Adipose tissue (tissue), 3 donors: ENCODE measurements around the gene HOXB6. TPM values are rescaled to one million over a fixed set of nuclear protein-coding genes. Genes with fewer than 3 reads are reported as not detected.

ENCODE experiments used
- H3K27ac ChIP-seq: one replicate; pipeline ENCODE4 v1.5.1; 2013; ENCODE audit warnings: low read depth, low read length
- WGBS, 3 donors: extraction: QIAGEN DNeasy Blood & Tissue Kit; methylation state at CpG; one replicate each; pipeline ENCODE4 v1.1.7; 2013; 5-methylcytosine and 5-hydroxymethylcytosine counted together
- polyA plus RNA-seq, 3 donors: library from polyadenylated mRNA; stranded (reverse); fragments of 200-250 nt; gene quantifications; one replicate each; pipeline ENCODE4 v1.2.3, GENCODE V29; 2013
- donor health status: healthy with polysubstance abuse.
- donor health status: Bipolar disorder and iron deficiency.
- donor health status: healthy.

The HOXB6 gene
- polyA plus RNA-seq, 3 donors: 1.8 to 14.7 (median 10.4) TPM

DNA sequence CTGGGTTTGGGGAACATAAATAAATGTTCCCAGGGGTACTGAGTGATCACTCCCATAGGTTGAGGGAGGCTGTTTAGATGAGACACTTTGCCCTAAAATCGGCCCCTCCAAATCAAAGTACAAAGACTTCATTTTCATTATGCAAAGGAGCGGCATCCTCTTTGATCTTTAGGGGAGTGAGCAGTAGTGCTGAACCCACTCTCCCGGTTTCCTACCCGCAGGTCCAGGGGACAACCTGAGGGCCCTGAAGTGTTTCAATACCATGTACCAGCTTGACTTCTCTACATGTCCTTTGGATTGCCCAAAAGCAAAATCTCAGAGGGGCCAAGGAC is 3.6 kb downstream of the HOXB6 start:
- 27 to 83% (median 82%) methylated on average over 4 of the region's 4 CpGs for WGBS, 3 donors

DNA sequence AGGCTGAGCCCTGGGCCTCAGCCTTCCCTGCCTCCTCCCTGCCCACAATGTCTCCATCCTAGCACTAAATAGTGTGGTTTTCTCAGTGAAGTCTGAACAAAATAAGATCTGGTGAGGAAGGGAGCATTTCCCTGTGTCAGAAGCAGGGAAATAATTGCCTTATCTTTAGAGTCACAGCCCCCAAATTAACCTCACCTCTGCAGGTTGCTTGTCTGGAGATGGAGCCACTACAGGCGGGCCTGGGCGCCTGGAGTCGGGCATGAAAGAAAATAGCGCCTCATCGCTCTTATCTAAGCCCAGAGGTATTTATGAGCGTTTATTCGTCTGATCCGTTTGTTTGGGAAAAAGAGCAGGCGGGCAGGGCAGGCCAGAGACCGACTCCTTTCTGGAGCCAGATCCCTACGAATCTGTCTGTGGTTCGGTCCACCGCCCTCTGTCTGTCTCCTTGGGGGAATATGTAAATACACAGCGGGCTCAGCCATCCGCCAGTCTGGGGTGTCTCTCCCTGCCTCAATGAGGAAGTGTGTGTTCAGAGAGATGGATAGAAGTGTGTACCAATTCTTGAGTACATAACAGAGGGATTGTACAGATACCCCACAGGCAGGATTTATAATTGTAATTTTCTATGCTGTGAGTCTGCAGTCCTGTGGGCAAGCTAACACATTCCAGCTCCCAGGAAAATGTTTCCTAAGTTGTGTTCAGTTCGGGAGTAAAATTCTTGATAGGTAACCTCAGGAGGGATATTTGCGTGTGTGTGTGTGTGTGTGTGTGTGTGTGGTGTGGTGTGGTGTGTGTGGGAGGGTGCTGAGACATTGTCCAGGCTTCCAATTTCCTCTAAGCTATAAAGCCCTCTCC is 4.3 kb downstream of the HOXB6 start:
- no peak overlapping the region for H3K27ac ChIP-seq
- WGBS, 3 donors: 35 to 78% (median 74%) methylated on average over 17 of the region's 17 CpGs

More for the DNA sequence above, 3.6 kb downstream of the HOXB6 start:
- H3K27ac ChIP-seq: no peak overlapping the region

DNA sequence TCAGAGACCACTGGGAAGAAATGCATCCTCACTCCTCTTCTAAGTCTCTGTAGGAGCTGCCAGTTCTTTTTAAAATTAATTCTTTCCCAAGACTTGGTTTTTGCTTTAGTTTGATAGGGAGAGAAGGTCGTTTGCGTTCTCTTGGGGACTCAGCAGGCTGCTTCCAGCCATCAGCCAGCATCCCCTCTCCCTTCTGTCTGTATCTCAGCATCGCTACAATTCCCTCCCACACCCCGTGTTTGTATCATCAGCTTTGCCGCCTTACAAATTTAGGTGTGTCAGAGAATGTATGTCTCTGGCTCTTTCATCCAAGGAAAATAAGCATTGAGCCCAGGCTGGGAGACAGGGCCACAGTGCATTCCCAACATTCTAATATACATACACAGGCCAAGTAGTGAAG is 5.4 kb downstream of the HOXB6 start:
- 34 to 82% (median 81%) methylated on average over 5 of the region's 5 CpGs for WGBS, 3 donors
- H3K27ac ChIP-seq: no peak overlapping the region

DNA sequence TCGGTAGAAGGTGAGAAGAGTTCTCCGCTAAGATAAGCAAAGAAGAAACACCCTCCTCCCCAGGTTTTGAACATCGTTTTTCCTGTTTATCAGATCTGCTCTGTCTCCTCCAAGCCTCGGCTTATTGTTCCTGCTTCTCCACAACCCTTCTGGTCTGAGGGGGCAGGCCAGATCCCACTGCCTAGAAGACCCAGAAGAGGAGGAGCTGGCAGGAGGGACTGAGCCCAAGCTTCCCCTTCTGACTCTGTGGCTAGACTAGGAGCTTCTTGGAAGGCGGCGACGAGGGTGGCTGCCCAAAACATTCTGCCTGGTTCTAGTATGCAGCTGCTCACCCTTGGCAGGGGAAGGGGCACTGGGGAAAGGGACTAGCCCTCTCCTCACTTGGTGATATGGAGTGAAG is 6.0 kb downstream of the HOXB6 start:
- 21 to 43% (median 35%) methylated on average over 7 of the region's 7 CpGs for WGBS, 3 donors
- H3K27ac ChIP-seq: no peak overlapping the region

- H3K27ac ChIP-seq: no peak overlapping the region
These were observed 6.8 kb downstream of the HOXB6 start for GRCh38 chr17:48597778-48598631.

GRCh38 chr17:48597528-48597777 is 7.3 kb downstream of the HOXB6 start:
- no peak overlapping the region for H3K27ac ChIP-seq
- WGBS, 3 donors: 1 to 5% (median 3%) methylated on average over 16 of the region's 16 CpGs

More at GRCh38 chr17:48597778-48598631, 6.8 kb downstream of the HOXB6 start:
- 1 to 2% (median 1%) methylated on average over 63 to 68 of the region's 68 CpGs for WGBS, 3 donors

DNA sequence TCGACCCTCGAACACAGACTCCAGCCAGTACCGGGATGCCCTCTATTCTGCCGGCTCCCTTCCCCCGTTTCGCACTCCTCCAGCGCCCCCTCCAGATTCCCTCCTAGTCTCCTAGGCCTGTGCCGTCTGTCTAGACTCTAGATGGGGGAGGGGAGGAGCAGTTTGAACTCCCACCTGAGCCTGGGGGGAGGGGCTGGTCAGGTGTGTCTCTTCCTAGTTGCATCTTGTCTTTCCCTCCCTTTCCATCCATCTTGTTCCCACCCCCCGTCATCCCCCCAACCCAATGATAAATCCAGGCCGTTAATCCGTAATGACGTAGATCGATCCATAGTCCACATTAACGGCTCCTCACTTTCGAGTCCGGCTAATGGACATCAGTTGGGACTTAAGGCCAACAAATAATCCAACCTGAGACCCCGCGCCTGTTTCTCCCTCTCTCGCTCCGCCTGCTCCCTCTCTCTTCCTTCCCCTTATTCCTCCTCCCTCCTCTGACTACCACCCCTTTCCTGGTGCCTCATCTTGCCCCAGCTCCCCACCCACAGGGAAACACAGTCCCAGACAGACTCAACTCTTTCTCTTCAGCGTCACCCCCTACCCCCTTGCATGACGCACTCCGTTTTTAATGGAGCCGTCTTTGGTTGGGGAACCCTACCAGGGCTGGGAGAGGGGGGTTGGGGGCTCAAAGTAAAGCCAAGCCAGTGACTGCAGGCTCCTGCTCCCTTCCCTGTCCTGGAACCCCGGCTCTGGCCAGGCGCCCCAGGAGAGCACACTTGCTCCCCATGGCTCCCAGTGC is 7.9 kb downstream of the HOXB6 start:
- no peak overlapping the region for H3K27ac ChIP-seq
- WGBS, 3 donors: 8 to 30% (median 12%) methylated on average over 24 to 26 of the region's 26 CpGs

DNA sequence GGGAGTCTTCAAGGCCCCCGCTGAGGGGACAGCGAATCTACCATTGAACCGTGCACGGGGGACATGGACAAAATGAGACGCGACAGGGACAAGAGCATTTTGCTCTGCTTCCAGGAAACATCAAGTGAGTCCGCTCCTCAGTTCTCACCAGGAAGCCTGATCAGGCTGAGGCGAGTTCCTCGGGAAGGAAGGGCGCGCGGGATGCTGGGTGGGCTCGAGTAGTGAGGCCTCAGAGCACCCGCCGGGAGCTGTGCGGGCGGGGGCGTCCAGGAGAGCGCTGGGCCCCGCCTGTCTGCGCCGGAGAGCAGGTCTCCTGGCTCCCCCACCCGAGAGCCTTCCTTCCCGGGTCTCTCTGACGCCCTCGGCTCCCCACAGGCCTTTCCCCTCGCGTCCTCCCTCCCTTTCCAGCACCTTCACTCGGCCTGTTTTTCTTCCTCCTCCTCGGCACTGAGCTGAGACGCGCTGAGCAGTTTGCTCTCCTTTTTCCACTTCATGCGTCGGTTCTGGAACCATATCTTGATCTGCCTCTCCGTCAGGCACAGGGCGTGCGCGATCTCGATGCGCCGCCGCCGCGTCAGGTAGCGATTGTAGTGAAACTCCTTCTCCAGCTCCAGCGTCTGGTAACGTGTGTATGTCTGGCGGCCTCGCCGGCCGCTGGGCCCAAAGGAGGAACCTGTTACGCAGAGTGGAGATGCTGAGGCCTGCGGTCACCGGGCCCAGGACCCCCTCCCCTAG is 8.6 kb downstream of the HOXB6 start:
- no peak overlapping the region for H3K27ac ChIP-seq
- WGBS, 3 donors: 14 to 33% (median 25%) methylated on average over 42 to 54 of the region's 54 CpGs

- H3K27ac ChIP-seq: no peak overlapping the region
- 31 to 81% (median 80%) methylated on average over 25 of the region's 25 CpGs for WGBS, 3 donors
These were observed 9.3 kb downstream of the HOXB6 start for GRCh38 chr17:48595278-48595999.

DNA sequence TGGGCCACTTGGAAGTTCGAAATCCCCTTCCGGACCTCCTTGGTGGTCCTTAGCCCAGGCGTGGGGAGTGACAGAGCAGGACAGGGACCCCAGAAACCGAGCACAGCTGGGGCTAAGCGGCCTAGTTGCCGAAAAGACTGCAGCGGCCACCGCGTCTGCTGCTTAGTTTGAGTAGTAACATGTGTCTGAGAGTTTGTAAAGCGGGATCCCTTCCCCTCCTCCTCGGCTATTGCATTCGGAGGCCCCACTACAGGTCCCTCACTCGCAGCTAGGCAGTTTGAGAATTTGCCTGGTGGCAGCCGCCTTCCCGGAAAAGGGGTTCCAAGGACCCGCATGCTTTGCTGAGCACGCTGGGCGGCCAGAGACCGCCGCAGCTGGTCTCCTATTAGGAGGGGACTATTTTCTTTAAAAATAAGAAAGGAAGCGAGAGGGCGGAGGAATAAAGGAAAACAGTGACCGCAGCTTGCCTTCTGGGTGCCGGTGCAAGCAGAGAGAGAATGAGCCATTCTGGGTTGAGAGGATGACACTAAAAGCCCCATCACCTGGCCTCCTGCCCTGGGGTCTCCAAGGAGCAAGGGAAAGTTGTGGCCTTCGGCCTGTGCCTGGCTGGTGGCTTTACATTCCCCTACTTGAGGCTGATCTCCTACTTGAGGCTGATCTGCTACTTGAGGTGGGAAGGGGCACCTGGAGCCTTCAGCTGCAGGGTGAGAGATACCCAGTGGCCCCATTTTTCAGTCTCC is 10.1 kb downstream of the HOXB6 start:
- WGBS, 3 donors: 22 to 69% (median 65%) methylated on average over 25 of the region's 25 CpGs
- no peak overlapping the region for H3K27ac ChIP-seq

DNA sequence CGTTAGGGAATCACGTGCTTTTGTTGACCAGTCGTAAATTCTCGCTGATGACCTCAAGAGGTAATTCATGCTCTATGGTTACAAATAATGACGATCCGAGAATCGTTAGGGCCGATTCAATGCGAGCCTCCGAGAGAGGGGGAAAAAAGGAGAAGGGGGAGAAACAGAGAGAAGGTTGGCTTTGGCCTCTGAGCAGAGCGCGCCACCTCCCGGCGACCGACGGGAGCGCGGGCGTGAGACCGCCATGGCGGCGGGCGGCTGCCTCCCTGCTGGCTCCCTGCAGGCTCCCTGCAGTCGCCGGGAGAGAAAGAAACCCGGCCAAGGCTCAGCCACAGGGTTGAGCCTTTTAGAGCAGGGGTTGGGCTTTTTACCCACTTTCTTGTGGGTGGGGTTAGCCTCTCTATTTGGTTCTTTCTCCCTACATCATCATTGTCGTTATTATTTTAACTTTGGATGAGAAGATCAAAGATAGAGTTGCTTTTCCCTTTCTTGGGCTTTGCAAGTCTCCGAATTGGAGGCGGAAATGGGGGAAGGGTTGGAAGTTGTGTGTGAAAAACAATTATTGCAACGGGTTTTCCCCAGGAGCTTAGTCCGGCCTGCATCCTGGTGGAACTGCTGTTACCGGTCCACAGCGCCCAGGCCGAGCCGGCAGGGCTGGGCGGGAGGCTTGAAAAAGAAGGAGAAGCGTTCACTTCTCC is 10.8 kb downstream of the HOXB6 start:
- WGBS, 3 donors: 8 to 11% (median 9%) methylated on average over 35 to 37 of the region's 37 CpGs
- H3K27ac ChIP-seq: no peak overlapping the region

- 3 to 9% (median 3%) methylated on average over 50 of the region's 50 CpGs for WGBS, 3 donors
- no peak within 1 kb of the TSS for H3K27ac ChIP-seq
These were observed 11.5 kb downstream of the HOXB6 start, which contains the start of gene HOXB5 for GRCh38 chr17:48593126-48593829. Gene HOXB5 (minus strand): TSS chr17:48593779. CDS start chr17:48593682, 97 bp downstream.

DNA sequence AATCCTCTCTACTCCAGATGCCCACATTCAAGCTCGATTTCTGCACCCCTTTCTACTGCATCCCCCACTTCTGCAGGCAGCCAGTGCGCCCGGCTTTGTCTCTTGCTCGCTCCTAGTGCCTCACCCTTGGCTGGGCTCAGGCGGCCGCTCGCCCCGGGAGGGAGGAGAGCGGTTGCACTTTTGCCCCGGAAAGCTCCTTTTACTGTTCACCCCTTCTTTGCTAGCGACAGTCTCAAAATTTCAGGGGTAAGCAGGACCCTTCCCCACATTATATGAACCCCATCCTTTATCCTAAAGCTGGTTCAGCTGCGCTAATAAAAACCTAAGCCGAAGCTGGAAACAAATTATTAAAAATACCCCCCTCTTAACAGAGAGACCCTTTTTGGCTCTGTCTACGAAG is 12.2 kb downstream of the HOXB6 start:
- WGBS, 3 donors: 9 to 27% (median 12%) methylated on average over 14 of the region's 14 CpGs
- no peak overlapping the region for H3K27ac ChIP-seq

GRCh38 chr17:48592057-48592514 is 12.7 kb downstream of the HOXB6 start:
- no peak overlapping the region for H3K27ac ChIP-seq
- WGBS, 3 donors: 12 to 33% (median 19%) methylated on average over 33 of the region's 33 CpGs

DNA sequence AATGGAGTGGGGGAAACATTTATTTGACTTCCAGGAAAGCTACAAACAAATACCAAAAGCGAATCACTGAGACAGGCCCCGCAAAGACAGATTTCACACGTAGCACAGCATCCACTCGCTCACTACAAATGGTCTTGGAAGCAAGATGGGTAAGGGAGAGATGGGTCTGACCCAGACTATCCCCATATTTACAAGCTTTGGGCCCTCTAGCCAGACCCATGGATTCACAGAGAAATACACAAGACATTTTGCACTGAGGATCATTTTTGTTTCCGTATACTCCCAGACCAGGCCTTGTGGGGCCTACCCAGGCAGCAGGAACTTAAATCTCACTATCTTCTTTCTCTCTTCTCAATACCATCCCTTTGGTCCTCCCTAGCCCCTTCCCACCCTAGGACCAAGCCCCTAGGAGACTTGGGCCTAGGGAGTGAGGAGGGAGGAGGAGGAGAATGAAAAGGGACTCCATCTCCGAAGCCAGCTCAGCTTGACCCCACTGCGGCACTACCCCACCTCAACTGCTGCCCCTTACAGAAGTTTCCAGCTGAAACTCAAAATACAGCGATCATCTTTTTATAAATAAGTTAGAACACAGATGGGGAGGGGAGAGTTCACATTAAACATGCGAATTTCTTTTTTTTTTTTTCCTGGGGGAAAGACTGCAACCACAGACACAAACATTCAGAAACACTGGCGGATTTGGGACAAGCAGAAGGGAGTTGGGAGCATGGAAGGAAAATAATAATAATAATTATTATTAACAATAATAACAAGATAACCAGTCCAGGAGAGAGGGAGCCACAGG is 13.3 kb downstream of the HOXB6 start:
- 74 to 79% (median 78%) methylated on average over 10 of the region's 10 CpGs for WGBS, 3 donors
- H3K27ac ChIP-seq: no peak overlapping the region
